SKM-1 treated with dmso at 0.1 percent for 144 hours (cell line): ENCODE measurements around the gene LRRC52.
A peak's percentile ranks its signal among the peaks of the same experiment; 100 is the strongest.
"Not testable (repeated sequence)": the region's sequence is repeated elsewhere in the genome, so short reads cannot be mapped to it uniquely, and the experiment has no call there.

Experiments used
- DNase-seq: peaks from one replicate; lab custom pipeline; 2025; ENCODE audit not compliant: unreplicated experiment; lab: John Stamatoyannopoulos, UW

Gene LRRC52

DNA sequence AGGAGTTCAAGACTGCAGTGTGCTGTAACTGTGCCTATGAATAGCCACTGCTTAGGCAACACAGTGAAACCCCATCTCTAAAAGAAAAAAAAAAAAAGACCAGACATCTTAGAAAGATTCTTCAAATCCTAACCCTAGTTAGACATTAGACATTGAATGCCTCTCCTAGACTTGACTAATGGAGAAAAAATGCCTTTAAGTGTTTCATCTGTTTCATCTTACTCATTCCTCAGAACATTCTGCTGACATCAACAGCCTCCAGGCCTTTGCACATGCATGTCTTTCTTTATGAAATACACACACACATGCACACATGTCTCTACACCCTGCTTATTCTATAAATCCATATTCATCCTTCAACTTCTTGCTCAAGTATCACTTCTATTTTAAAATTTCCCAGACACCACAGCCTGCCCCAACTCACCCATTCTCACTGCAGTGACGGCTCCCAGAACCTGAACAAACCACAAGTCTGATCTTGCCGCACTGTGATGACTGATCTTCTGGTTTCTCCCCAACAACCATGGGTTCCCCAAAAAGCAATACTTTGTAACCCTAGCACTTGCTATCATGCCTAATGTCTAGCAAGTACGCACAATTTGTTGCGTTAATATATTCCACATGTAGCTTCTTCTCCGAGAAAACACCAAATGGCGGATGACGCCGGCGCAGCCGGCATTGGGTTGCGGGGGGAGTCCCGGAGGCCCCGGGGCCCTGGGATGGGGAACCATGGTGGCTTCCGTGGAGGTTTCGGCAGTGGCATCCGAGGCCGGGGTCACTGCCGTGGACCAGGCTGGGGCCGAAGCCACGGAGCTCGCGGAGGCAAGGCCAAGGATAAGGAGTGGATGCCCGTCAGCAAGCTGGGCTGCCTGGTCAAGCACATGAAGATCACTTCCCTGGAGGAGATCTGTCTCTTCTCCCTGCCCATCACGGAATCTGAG is 37.4 kb downstream of the LRRC52 start:
- DNase-seq, result no peak

DNA sequence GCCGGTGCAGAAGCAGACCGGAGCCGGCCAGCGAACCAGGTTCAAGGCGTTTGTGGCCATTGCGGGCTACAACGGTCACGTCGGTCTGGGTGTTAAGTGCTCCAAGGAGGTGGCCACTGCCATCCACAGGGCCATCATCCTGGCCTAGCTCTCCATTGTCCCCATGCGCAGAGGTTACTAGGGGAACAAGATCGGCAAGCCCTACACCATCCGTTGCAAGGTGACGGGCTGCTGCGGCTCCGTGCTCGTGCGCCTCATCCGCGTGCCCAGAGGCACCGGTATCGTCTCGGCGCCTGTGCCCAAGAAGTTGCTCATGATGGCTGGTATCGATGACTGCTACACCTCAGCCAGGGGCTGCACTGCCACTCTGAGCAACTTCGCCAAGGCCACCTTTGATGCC is 38.1 kb downstream of the LRRC52 start:
- no peak for DNase-seq

DNA sequence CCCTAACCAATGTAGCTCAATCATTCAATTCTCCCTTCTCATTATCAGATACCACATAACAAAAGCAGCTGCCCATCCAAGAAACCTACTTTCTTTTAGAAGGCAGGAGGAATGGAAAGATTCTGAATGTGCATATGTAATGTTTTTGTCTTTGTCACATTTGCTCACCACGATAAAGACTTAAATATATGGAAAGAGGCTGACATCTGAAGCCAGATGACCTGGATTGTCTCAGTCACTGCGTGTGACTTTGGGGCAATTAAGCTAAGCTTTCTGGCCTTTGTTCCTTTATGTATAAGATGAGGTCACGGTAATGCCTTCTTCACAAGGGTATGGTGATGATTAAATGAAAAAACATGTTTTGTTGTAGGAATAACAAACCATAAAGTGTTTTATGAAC is 42.6 kb downstream of the LRRC52 start:
- no peak for DNase-seq

DNA sequence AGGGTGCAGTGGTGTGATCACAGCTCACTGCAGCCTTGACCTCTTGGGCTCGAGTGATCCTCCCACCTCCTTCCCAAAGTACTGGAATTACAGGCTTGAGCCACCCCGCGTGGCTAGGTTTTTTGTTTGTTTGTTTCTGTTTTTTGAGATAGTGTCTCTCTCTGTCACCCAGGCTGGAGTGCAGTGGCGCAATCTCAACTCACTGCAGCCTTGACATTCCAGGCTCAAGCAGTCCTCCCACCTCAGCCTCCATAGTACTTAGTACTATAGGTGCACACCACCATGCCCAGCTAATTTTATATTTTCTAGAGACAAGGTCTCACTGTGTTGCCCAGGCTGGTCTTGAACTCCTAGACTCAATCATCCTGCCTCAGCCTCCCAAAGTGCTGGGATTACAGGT is 47.6 kb downstream of the LRRC52 start:
- DNase-seq, result not testable (repeated sequence)

DNA sequence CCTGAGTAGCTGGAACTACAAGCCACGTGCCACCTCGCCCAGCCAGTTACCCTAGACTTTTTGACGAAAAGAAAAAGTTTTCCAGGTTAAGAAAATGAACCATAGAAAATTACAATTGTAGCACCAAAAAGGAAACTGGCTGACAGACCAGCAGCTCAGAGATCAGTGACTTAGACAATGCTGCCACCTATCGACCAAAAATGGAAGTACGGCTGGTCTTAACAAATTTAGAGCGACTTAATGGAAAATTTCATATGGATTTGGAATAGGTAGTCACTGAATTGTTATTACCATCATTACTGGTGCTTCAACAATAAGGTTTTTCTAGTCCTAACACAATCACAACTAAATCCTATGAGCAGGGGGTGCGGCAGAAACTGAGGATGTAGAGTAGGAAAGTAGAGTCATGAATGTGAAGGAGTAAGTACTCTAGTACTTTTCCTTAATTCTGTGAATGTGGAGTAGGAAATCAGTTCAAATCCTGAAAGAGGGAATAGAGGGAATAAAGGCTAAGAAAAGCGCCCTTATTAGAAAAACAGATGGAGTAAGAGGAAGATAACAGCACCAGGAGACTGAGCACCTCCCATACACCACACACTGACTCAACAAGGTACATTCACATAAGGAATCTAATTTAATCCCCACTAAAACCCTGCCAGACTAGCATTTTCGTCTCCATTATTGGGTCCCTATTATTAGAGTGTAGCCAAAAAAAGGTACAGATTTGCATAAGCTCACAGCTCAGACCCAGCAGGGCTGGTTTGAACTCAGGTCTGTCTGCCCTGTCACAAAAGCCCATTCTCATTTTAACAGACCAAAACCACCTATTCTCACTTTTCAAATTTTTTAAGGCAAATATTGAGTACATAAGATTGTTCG is 49.4 kb downstream of the LRRC52 start:
- DNase-seq, result peak; percentile 61

DNA sequence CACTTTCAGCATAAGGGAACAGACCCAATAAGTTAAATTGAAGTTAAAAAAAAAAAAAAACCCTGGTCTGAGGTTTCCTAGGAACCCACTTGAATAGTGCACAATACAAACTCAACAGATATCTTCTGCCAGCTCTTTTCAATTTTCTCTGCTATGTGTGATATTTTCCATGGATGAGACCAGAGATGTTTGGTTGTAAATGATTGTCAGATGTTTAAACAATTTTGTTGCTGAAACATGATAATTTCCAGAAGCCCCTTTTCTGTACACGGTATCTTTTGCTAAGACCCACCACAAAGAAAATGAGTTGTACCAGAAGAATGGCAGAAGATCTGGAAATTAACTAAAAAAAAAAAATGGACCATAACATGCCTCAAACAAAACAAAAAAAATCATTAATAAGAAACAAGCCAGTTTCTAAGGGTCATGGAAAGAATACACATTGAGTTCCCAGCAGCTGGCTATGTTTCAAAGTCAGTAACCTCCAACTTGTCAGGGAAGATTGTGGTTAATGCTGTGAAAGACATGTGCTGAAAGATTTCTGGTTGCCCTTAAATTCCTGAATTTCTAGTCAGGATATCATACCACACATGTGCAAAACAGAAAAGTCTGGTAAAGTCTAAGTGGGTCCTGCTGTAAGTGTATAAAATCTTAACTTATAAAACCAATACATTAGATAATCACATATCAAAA is 51.6 kb downstream of the LRRC52 start:
- DNase-seq, result no peak

DNA sequence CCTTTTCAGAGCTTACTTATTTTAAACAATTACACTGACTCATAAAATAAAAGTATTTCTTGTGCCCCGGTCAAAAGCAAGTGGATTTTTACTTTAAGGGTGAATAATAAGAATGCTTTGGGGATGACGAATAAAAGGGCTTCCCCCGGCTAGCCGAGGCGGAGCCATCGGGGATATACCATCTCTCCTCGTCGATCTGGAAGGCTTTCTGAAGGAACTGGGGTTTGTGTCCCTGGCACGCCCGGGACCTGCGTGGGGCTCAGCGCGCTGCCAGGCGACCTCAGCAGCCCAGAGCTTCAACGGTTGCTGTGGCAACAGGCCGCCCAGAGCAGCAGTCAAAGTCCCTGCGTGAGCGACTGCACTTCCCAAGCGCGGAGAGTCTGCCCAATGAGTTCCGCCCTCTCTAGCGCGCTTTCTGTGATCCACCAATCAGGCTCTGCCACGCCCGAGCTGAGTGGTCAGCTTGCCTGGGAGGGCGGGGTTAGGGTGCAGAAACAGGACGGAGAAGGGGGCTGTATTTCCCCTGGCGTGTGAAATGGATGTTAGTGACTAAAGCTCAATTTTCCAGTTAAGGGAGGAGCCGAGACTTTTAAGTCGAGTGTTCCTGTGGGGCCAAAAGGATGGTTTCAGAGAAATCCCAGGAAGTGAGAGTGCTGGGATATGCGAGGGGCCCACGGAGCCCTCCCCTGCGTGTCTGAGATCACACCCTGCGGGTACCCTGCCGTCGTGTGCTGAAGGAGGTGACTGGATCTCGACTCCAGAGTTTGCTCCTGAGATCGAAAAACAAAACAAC is 54.3 kb downstream of the LRRC52 start:
- DNase-seq, result no peak

DNA sequence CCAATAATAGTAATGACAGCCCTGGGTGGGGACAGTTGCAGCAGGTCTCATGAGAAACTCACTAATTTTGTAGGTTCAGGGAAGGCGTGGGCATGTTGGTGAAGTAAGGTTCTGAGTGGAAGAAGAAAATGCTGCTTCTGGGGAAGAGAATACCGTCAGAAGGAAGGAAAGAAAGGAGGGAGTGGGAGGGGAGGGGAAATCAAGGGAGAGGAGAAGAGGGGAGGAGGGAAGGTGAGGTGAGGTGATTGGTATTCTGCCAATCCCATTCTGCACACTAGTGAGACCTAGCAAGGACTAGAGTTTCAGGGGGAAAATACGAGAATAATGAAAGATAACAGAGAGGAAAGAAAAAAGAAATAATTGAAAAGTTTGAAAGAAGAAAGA is 54.9 kb downstream of the LRRC52 start:
- no peak for DNase-seq

DNA sequence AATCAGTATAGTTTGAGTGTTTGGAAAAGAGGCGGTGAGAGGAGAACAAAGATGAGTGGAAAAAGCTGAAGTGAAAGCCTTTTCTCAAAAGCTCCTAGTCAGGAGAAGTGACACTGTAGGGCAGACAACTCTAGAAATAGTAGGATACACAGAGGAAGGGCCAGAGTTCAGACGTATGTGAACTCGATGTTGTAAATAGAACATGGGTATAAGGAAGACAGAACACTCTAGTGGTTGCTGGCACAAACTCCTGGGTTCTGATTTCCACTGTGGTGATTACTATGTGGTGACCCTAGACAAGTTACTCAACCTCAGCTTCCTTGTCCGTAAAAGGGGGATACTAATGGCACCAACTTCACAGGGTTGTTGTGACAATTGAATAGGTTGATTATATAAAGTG is 57.0 kb downstream of the LRRC52 start:
- DNase-seq, result no peak

DNA sequence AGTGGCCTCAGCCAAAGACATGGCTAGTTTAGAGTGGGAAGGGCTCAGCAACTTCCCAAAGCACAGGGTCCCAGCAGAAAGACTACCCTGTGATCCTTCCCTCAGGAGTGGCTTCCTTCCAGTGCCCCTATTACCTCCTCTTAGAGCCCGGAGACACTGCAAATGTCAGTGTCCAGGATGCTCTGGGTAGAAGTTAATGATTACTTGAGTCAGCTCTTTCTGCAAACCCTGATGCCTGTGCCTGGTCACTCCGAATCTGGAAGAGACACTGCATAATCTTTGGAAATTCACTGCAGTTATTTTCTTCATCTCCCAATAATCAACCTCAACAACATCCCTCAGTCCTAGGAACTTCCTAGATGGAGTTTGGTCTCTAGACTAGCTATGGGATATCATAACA is 60.0 kb downstream of the LRRC52 start:
- DNase-seq, result no peak

DNA sequence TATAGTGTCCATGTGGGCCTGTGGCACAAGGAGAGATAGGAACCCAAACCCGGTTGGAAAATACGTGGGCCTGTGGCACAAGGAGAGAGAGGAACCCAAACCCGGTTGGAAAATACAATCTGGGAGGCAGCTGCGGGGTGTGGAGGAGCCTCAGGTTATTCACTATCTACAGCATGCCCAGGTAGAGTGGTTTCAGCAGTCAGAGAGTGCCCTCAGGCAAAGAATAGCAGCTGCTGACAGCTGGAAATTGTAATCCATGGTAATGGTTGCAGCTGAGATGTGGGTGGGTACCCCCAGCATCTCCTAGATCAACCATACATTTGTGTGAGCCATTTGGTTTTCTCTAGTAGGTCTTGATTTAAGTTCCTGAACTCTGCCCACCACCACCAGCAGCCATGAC is 61.4 kb downstream of the LRRC52 start:
- no peak for DNase-seq

DNA sequence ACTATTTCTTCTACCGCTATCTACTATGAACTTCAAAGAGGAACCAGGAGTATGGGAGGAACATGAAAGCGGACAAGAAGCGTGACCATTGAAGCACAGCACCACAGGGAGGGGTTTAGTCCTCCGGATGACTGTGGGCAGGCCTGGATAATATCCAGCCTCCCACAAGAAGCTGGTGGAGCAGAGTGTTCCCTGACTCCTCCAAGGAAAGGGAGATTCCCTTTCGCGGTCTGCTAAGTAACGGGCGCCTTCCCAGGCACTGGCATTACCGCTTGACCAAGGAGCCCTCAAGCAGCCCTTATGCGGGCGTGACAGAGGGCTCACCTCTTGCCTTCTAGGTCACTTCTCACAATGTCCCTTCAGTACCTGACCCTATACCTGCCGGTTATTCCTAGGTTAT is 62.9 kb downstream of the LRRC52 start:
- DNase-seq, result not testable (repeated sequence)

DNA sequence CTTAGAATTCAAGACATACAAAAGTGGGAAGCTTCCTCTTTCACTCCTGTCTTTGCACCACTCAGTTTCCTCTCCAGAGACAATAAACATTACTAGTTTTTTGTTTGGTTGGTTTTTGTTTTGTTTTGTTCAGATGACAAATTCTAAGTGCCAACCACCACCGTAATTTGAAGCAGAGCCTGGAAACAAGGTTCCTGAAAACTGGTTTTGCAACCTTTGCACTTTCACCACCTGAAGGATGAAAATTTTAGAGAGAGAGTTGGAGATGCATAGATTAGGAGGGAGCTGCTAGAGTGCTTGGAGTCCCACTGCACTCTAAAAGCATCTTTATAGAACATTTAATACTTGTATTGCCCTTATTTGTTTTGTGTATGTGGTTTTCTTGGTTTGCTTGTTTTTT is 67.1 kb downstream of the LRRC52 start:
- no peak for DNase-seq

DNA sequence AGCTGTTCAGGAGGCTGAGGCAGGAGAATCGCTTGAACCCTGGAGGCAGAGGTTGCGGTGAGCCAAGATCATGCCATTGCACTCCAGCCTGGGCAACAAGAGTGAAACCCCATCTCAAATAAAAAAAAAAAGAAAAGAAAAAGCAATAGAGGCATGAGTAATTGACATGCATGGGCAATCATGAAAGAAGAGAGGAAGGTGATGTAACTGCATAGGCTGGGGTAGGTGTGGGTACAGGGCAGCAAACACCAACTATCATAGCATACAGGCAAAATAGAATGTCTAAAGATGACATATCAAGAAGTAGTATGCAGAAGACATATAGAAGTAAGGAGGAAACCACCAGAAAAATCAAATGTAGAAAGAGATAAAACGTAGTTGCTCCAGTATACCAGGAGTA is 68.3 kb downstream of the LRRC52 start:
- DNase-seq, result no peak
